PC-9 (cell line): ENCODE data around the gene RGL2. TPM values are rescaled to one million over a fixed set of nuclear protein-coding genes. Genes with fewer than 3 reads are reported as not detected.

ENCODE experiments used
- BruUV-seq: library from RNA; stranded (reverse); fragments of 400-500 nt; replicated peaks from 2 replicates; lab custom pipeline; 2021; lab: Mats Ljungman, UMichigan
- CTCF ChIA-PET: fragments of 300-600 bp; sonication (Branson Sonifier 250); formaldehyde crosslinking; loops from one replicate; lab custom pipeline; 2022; ENCODE audit warnings: antibody characterized with exemption; lab: Charles Lee
- POLR2A ChIA-PET: fragments of 300-600 bp; sonication (Branson Sonifier 250); formaldehyde crosslinking; loops from one replicate; lab custom pipeline; 2022; ENCODE audit warnings: antibody characterized with exemption; ENCODE audit not compliant: unreplicated experiment; lab: Charles Lee
- DNase-seq, 2 experiments: peaks; one replicate each; pipeline versions ENCODE4 v3.0.0 to v3.0.0-alpha.2; 2015 to 2022; ENCODE audit warnings: mixed read lengths in 1 of 2
- H2AFZ ChIP-seq: fragments of 200-600 bp; sonication (generic); 2 replicates; pipeline ENCODE4 v1.8.1; 2017; ENCODE audit warnings: antibody characterized with exemption
- H3F3A ChIP-seq: fragments of 200-600 bp; sonication (generic); 2 replicates; pipeline ENCODE4 v1.8.1; 2017; ENCODE audit warnings: antibody characterized with exemption, mild to moderate bottlenecking, low read depth; ENCODE audit not compliant: insufficient read depth
- H3K27ac ChIP-seq: fragments of 200-600 bp; sonication (generic); 2 replicates; pipeline ENCODE4 v1.6.1; 2016; ENCODE audit warnings: mixed run types
- H3K27me3 ChIP-seq: fragments of 200-600 bp; sonication (generic); 2 replicates; pipeline ENCODE4 v1.6.1; 2016; ENCODE audit warnings: low read depth, mixed run types; ENCODE audit not compliant: insufficient read depth
- H3K36me3 ChIP-seq: fragments of 200-600 bp; sonication (generic); 2 replicates; pipeline ENCODE4 v1.6.1; 2016; ENCODE audit warnings: low read depth, mixed run types
- H3K4me1 ChIP-seq: fragments of 200-600 bp; sonication (generic); replicated peaks from 2 replicates; pipeline ENCODE4 v1.6.1; 2016; ENCODE audit warnings: mixed run types; ENCODE audit not compliant: insufficient read depth
- H3K4me2 ChIP-seq: fragments of 200-600 bp; sonication (generic); 2 replicates; pipeline ENCODE4 v1.6.1; 2017; ENCODE audit warnings: mixed run types
- H3K4me3 ChIP-seq: fragments of 200-600 bp; sonication (generic); 2 replicates; pipeline ENCODE4 v1.6.1; 2016; ENCODE audit warnings: mixed run types
- H3K79me2 ChIP-seq: fragments of 200-600 bp; sonication (generic); 2 replicates; pipeline ENCODE4 v1.6.1; 2017; ENCODE audit warnings: low read depth, mixed run types
- H3K9me2 ChIP-seq: fragments of 200-600 bp; sonication (generic); 2 replicates; pipeline ENCODE4 v1.8.1; 2017; ENCODE audit warnings: mild to moderate bottlenecking; ENCODE audit not compliant: insufficient read depth
- H3K9me3 ChIP-seq: fragments of 200-600 bp; sonication (generic); 2 replicates; pipeline ENCODE4 v1.8.1; 2016; ENCODE audit warnings: low read depth; ENCODE audit not compliant: insufficient read depth
- H4K20me1 ChIP-seq: fragments of 200-600 bp; sonication (generic); 2 replicates; pipeline ENCODE4 v1.8.1; 2017; ENCODE audit not compliant: insufficient read depth
- EZH2 ChIP-seq: fragments of 200-600 bp; sonication (generic); IDR thresholded peaks from 2 replicates; pipeline ENCODE4 v1.8.0; 2017; ENCODE audit warnings: antibody characterized with exemption, low read depth
- intact Hi-C: fragments of 100-400 bp; cut with micrococcal nuclease; formaldehyde crosslinking; loops from one replicate; pipeline ENCODE4 v1.10.0; 2022; ENCODE audit not compliant: unreplicated experiment
- total RNA-seq: library from RNA; stranded (reverse); gene quantifications from 2 replicates; pipeline ENCODE4 v1.2.3, GENCODE V29; 2021
- TF ChIP-seq, protein P1 (sequence below): fragments of 200-600 bp; sonication (generic); conservative IDR thresholded peaks from 2 replicates; pipeline ENCODE4 v1.6.1; 2017; ENCODE audit warnings: mixed run types, antibody characterized with exemption, mild to moderate bottlenecking, moderate library complexity

The RGL2 gene
- total RNA-seq, 1 experiment from 2014 or later = 102 TPM

- BruUV-seq = no TSS peak
- no peak for DNase-seq
- Histone ChIP-seq H4K20me1 (no peaks in the 10 kb centered on the region), H3K36me3 (peaks cover 12% of the 10 kb centered on the region; the same call in 1 of the 2 replicates), H3K79me2 (no peaks in the 10 kb centered on the region), H2AFZ (no peak overlapping the region), H3K9me2 (no peaks in the 10 kb centered on the region), H3K4me3 (no peak overlapping the region), H3K4me2 (0 out of 2 replicates have a peak overlapping the region, but pooled peaks have one; percentile 94), H3F3A (peaks cover 34% of the 10 kb centered on the region), H3K4me1 (peaks cover 28% of the 10 kb centered on the region), H3K27me3 (0 out of 2 replicates have a peak, but pooled peaks cover 2% of the 10 kb centered on the region), H3K27ac (no peak overlapping the region), H3K9me3 (no peaks in the 10 kb centered on the region)
- TF ChIP-seq, protein P1, sequence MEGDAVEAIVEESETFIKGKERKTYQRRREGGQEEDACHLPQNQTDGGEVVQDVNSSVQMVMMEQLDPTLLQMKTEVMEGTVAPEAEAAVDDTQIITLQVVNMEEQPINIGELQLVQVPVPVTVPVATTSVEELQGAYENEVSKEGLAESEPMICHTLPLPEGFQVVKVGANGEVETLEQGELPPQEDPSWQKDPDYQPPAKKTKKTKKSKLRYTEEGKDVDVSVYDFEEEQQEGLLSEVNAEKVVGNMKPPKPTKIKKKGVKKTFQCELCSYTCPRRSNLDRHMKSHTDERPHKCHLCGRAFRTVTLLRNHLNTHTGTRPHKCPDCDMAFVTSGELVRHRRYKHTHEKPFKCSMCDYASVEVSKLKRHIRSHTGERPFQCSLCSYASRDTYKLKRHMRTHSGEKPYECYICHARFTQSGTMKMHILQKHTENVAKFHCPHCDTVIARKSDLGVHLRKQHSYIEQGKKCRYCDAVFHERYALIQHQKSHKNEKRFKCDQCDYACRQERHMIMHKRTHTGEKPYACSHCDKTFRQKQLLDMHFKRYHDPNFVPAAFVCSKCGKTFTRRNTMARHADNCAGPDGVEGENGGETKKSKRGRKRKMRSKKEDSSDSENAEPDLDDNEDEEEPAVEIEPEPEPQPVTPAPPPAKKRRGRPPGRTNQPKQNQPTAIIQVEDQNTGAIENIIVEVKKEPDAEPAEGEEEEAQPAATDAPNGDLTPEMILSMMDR = no peak
- intact Hi-C loops = loop anchor here (2.0 kb wide), 1 partner anchor 59 kb away; no protein-coding TSS in a partner anchor
- ChIA-PET POLR2A (no interaction called here), CTCF (no interaction called here)
Measured at GRCh38 chr6:33251395-33252012, 47.2 kb downstream of the RGL2 start.

DNA sequence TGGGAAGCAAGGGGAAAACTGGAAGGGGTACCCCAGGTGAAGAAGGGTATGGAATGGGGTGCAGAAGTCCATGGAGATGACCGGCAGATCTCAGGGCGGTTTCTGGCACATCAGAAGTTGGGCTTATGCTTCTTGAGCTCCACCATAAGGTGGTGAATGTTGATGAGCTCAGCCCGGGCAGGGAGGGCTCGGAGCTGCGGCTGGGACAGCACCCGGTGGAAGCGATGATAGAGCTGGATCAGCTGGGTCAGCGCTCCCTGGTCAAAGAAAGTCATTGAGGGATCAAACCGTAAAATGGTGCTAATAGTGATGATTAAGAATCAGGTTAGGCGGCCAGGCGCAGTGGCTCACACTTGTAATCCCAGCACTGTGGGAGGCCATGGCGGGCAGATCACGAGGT is 48.0 kb downstream of the RGL2 start:
- Histone ChIP-seq H3K27me3 (peaks cover 10% of the 10 kb centered on the region; the same call in 1 of the 2 replicates), H4K20me1 (no peaks in the 10 kb centered on the region), H3K9me2 (no peaks in the 10 kb centered on the region), H3K4me2 (peak overlapping the region; percentile 94), H3K4me1 (peaks cover 28% of the 10 kb centered on the region), H3K36me3 (peaks cover 12% of the 10 kb centered on the region; the same call in 1 of the 2 replicates), H3K27ac (peak overlapping the region; percentile 66), H2AFZ (no peak overlapping the region), H3K79me2 (no peaks in the 10 kb centered on the region), H3K9me3 (no peaks in the 10 kb centered on the region), H3K4me3 (no peak overlapping the region; the same call in 1 of the 2 replicates), H3F3A (peaks cover 34% of the 10 kb centered on the region)
- no peak for DNase-seq
- ChIA-PET POLR2A (interaction anchor here (0.7 kb wide), 1 partner anchor 45 kb away, joined by 5 read pairs; no protein-coding TSS in a partner anchor), CTCF (no interaction called here)
- intact Hi-C loops = loop anchor here (2.0 kb wide), 1 partner anchor 60 kb away; no protein-coding TSS in a partner anchor
- BruUV-seq = no TSS peak
- TF ChIP-seq, protein P1 = no peak
- no peak for TF ChIP-seq EZH2

GRCh38 chr6:33249732-33250630 is 48.8 kb downstream of the RGL2 start:
- TSS peak; percentile 88 for BruUV-seq
- H3K9me3 ChIP-seq = no peaks in the 10 kb centered on the region

More at GRCh38 chr6:33249732-33250630, 48.8 kb downstream of the RGL2 start:
- CTCF ChIA-PET = interaction anchor here (0.6 to 0.9 kb wide), 3 partner anchors 12 to 433 kb away, joined by 3 to 4 read pairs (median 3); partner anchors contain the start of gene HLA-DOB
- H3K4me3 ChIP-seq = peak overlapping the region; percentile 69
- peaks cover 28% of the 10 kb centered on the region for H3K4me1 ChIP-seq
- peaks cover 12% of the 10 kb centered on the region; the same call in 1 of the 2 replicates for H3K36me3 ChIP-seq
- no peaks in the 10 kb centered on the region for H3K79me2 ChIP-seq
- H4K20me1 ChIP-seq = no peaks in the 10 kb centered on the region
- peak overlapping the region; percentile 66 for H3K27ac ChIP-seq
- DNase-seq = peak in 1 of 2 experiments; percentile 85
- peaks cover 34% of the 10 kb centered on the region for H3F3A ChIP-seq
- TF ChIP-seq, protein P1 = no peak
- no peak for TF ChIP-seq EZH2
- intact Hi-C loops = loop anchor here (1.0 to 5.0 kb wide), 6 partner anchors 49 to 412 kb away; partner anchors contain the start of genes RXRB, SLC39A7 and TAP2
- H3K4me2 ChIP-seq = peak overlapping the region; percentile 94
- peaks cover 16% of the 10 kb centered on the region for H3K27me3 ChIP-seq
- POLR2A ChIA-PET = interaction anchor here (0.6 to 0.7 kb wide), 3 partner anchors 42 to 278 kb away, joined by 4 to 5 read pairs (median 5); no protein-coding TSS in a partner anchor
- no peaks in the 10 kb centered on the region for H3K9me2 ChIP-seq
- H2AFZ ChIP-seq = peak overlapping the region; percentile 81
